BLaER1 treated with 17β-estradiol and CSF1 and Interleukin-3, amounts not matched to agents 10 nM and 100 nM (cell line): Measurements from ENCODE around the gene CCDC141.

Experiments used
- H3K27ac ChIP-seq, 11 experiments: shearing (Covaris generic); formaldehyde crosslinking; 2 replicates each; pipeline ENCODE4 v1.8.1; 2022
- H3K27me3 ChIP-seq, 11 experiments: shearing (Covaris generic); formaldehyde crosslinking; 2 replicates each; pipeline ENCODE4 v1.8.1; 2022
- H3K36me3 ChIP-seq, 11 experiments: shearing (Covaris generic); formaldehyde crosslinking; 2 replicates each; pipeline ENCODE4 v1.8.1; 2022
- H3K4me1 ChIP-seq, 10 experiments: shearing (Covaris generic); formaldehyde crosslinking; 2 replicates each; pipeline ENCODE4 v1.8.1; 2022
- H3K4me2 ChIP-seq, 11 experiments: shearing (Covaris generic); formaldehyde crosslinking; 2 replicates each; pipeline ENCODE4 v1.8.1; 2022
- H3K4me3 ChIP-seq, 10 experiments: shearing (Covaris generic); formaldehyde crosslinking; 2 replicates each; pipeline ENCODE4 v1.8.1; 2022
- H3K9ac ChIP-seq, 11 experiments: shearing (Covaris generic); formaldehyde crosslinking; 2 replicates each; pipeline ENCODE4 v1.8.1; 2022
- H3K9me3 ChIP-seq, 11 experiments: shearing (Covaris generic); formaldehyde crosslinking; replicated peaks in 1 of 11; 2 replicates each; pipeline ENCODE4 v1.8.1; 2022
- H4K20me1 ChIP-seq, 11 experiments: shearing (Covaris generic); formaldehyde crosslinking; 2 replicates each; pipeline ENCODE4 v1.8.1; 2022
- Cebpa-rat ChIP-seq, 11 experiments: shearing (Covaris generic); IDR thresholded peaks; 2 replicates each; pipeline ENCODE4 v1.8.1; 2022

Gene CCDC141

GRCh38 chr2:178954049-178954448 is 95.9 kb downstream of the CCDC141 start:
- Histone ChIP-seq H3K27ac (no peak overlapping the region), H3K27me3 (no peaks in the 10 kb centered on the region), H3K4me1 (no peaks in the 10 kb centered on the region), H4K20me1 (no peaks in the 10 kb centered on the region), H3K9me3 (no peaks in the 10 kb centered on the region), H3K4me2 (no peak overlapping the region), H3K4me3 (no peak overlapping the region), H3K36me3 (no peaks in the 10 kb centered on the region), H3K9ac (no peak overlapping the region)
- TF ChIP-seq Cebpa-rat (IDR thresholded peaks at IDR 0.05), result no peak

GRCh38 chr2:178951266-178952006 is 98.5 kb downstream of the CCDC141 start:
- H3K36me3 ChIP-seq, result no peaks in the 10 kb centered on the region
- no peak overlapping the region for H3K4me2 ChIP-seq
- TF ChIP-seq Cebpa-rat (IDR thresholded peaks at IDR 0.05), result no peak
- no peak overlapping the region for H3K27ac ChIP-seq
- H3K9me3 ChIP-seq, result no peaks in the 10 kb centered on the region
- no peaks in the 10 kb centered on the region for H4K20me1 ChIP-seq
- no peak overlapping the region for H3K9ac ChIP-seq
- H3K4me3 ChIP-seq, result no peak overlapping the region
- no peaks in the 10 kb centered on the region for H3K4me1 ChIP-seq
- H3K27me3 ChIP-seq, result no peaks in the 10 kb centered on the region

GRCh38 chr2:178949584-178949983 is 100.4 kb downstream of the CCDC141 start:
- H3K9me3 ChIP-seq, result no peaks in the 10 kb centered on the region
- no peak overlapping the region for H3K27ac ChIP-seq
- no peaks in the 10 kb centered on the region for H3K4me1 ChIP-seq
- no peaks in the 10 kb centered on the region for H4K20me1 ChIP-seq
- H3K27me3 ChIP-seq, result no peaks in the 10 kb centered on the region
- no peak overlapping the region for H3K4me2 ChIP-seq
- H3K36me3 ChIP-seq, result no peaks in the 10 kb centered on the region
- no peak overlapping the region for H3K4me3 ChIP-seq
- no peak overlapping the region for H3K9ac ChIP-seq
- TF ChIP-seq Cebpa-rat (IDR thresholded peaks at IDR 0.05), result no peak

- H3K4me2 ChIP-seq, result no peak overlapping the region
These were observed 100.8 kb downstream of the CCDC141 start for GRCh38 chr2:178949151-178949550.

GRCh38 chr2:178947006-178947405 is 102.9 kb downstream of the CCDC141 start:
- no peak overlapping the region for H3K4me2 ChIP-seq
- no peak for TF ChIP-seq Cebpa-rat (IDR thresholded peaks at IDR 0.05)
- H3K27ac ChIP-seq, result no peak overlapping the region

More at GRCh38 chr2:178949151-178949550, 100.8 kb downstream of the CCDC141 start:
- no peak overlapping the region for H3K4me3 ChIP-seq
- H3K4me1 ChIP-seq, result no peaks in the 10 kb centered on the region
- H3K36me3 ChIP-seq, result no peaks in the 10 kb centered on the region
- H3K27me3 ChIP-seq, result no peaks in the 10 kb centered on the region
- no peak overlapping the region for H3K9ac ChIP-seq
- no peak for TF ChIP-seq Cebpa-rat (IDR thresholded peaks at IDR 0.05)
- H3K27ac ChIP-seq, result no peak overlapping the region
- no peaks in the 10 kb centered on the region for H3K9me3 ChIP-seq
- no peaks in the 10 kb centered on the region for H4K20me1 ChIP-seq

GRCh38 chr2:178946494-178946893 is 103.4 kb downstream of the CCDC141 start:
- Histone ChIP-seq H3K4me2 (no peak overlapping the region), H3K9me3 (no peaks in the 10 kb centered on the region), H3K4me1 (no peaks in the 10 kb centered on the region), H3K27ac (no peak overlapping the region), H4K20me1 (no peaks in the 10 kb centered on the region), H3K9ac (no peak overlapping the region), H3K36me3 (no peaks in the 10 kb centered on the region), H3K4me3 (no peak overlapping the region), H3K27me3 (no peaks in the 10 kb centered on the region)
- no peak for TF ChIP-seq Cebpa-rat (IDR thresholded peaks at IDR 0.05)

More at GRCh38 chr2:178947006-178947405, 102.9 kb downstream of the CCDC141 start:
- H4K20me1 ChIP-seq, result no peaks in the 10 kb centered on the region
- no peaks in the 10 kb centered on the region for H3K36me3 ChIP-seq
- no peaks in the 10 kb centered on the region for H3K9me3 ChIP-seq
- no peak overlapping the region for H3K9ac ChIP-seq
- no peaks in the 10 kb centered on the region for H3K4me1 ChIP-seq
- H3K4me3 ChIP-seq, result no peak overlapping the region
- no peaks in the 10 kb centered on the region for H3K27me3 ChIP-seq

GRCh38 chr2:178943745-178944144 is 106.2 kb downstream of the CCDC141 start:
- H3K4me2 ChIP-seq, result no peak overlapping the region
- no peaks in the 10 kb centered on the region for H3K9me3 ChIP-seq
- H3K4me1 ChIP-seq, result no peaks in the 10 kb centered on the region
- H3K27ac ChIP-seq, result no peak overlapping the region
- no peak for TF ChIP-seq Cebpa-rat (IDR thresholded peaks at IDR 0.05)
- H3K4me3 ChIP-seq, result no peak overlapping the region
- H3K36me3 ChIP-seq, result no peaks in the 10 kb centered on the region
- H3K9ac ChIP-seq, result no peak overlapping the region
- no peaks in the 10 kb centered on the region for H4K20me1 ChIP-seq
- no peaks in the 10 kb centered on the region for H3K27me3 ChIP-seq

- Histone ChIP-seq H3K4me1 (no peaks in the 10 kb centered on the region), H3K9ac (no peak overlapping the region), H3K27me3 (no peaks in the 10 kb centered on the region), H3K27ac (no peak overlapping the region), H4K20me1 (no peaks in the 10 kb centered on the region), H3K4me3 (no peak overlapping the region), H3K9me3 (peaks cover 13 to 22% (median 20%) of the 10 kb centered on the region in 11 experiments; a peak in 19 of 22 replicates), H3K36me3 (no peaks in the 10 kb centered on the region), H3K4me2 (no peak overlapping the region)
- no peak for TF ChIP-seq Cebpa-rat (IDR thresholded peaks at IDR 0.05)
These were observed 115.4 kb downstream of the CCDC141 start for GRCh38 chr2:178934571-178934970.

- Histone ChIP-seq H3K4me3 (no peak overlapping the region), H3K27me3 (no peaks in the 10 kb centered on the region), H3K9me3 (peaks cover 13 to 22% (median 20%) of the 10 kb centered on the region in 11 experiments; a peak in 19 of 22 replicates), H3K9ac (no peak overlapping the region), H3K4me2 (no peak overlapping the region), H3K36me3 (no peaks in the 10 kb centered on the region), H3K27ac (no peak overlapping the region), H3K4me1 (no peaks in the 10 kb centered on the region), H4K20me1 (no peaks in the 10 kb centered on the region)
- no peak for TF ChIP-seq Cebpa-rat (IDR thresholded peaks at IDR 0.05)
These were observed 116.4 kb downstream of the CCDC141 start for GRCh38 chr2:178933493-178933892.

GRCh38 chr2:178928077-178928476 is 121.9 kb downstream of the CCDC141 start:
- Histone ChIP-seq H3K4me1 (peaks cover 0 to 6% (median 0%) of the 10 kb centered on the region in 10 experiments; a peak in 1 of 20 replicates), H3K36me3 (no peaks in the 10 kb centered on the region), H3K9me3 (peaks cover 0 to 6% (median 3%) of the 10 kb centered on the region in 11 experiments; a peak in 4 of 22 replicates), H3K4me2 (no peak overlapping the region), H3K27ac (no peak overlapping the region), H4K20me1 (no peaks in the 10 kb centered on the region), H3K9ac (no peak overlapping the region), H3K4me3 (no peak overlapping the region), H3K27me3 (no peaks in the 10 kb centered on the region)
- TF ChIP-seq Cebpa-rat (IDR thresholded peaks at IDR 0.05), result no peak
